GM13977 (cell line): ENCODE data around the gene FBXW8.

Experiments
- DNase-seq: peaks from one replicate; pipeline ENCODE4 v3.0.0; 2012; ENCODE audit warnings: low spot score
- in situ Hi-C: fragments of 300-500 bp; cut with MboI; formaldehyde crosslinking; loops from one replicate; pipeline ENCODE4 v1.12.0; 2022; ENCODE audit warnings: low sequenced_read_pairs, low pct_unique_long_range_greater_than_20kb, mixed read lengths, inconsistent platforms; ENCODE audit not compliant: unreplicated experiment
- TF ChIP-seq, protein P1 (sequence below): IDR thresholded peaks from 2 replicates; pipeline ENCODE4 v1.5.1; 2012; ENCODE audit warnings: mild to moderate bottlenecking, control low read depth; ENCODE audit not compliant: insufficient read depth; ENCODE audit errors: extremely low read depth, missing control alignments

FBXW8 gene

GRCh38 chr12:116937640-116938039 is 26.9 kb downstream of the FBXW8 start:
- TF ChIP-seq, protein P1, sequence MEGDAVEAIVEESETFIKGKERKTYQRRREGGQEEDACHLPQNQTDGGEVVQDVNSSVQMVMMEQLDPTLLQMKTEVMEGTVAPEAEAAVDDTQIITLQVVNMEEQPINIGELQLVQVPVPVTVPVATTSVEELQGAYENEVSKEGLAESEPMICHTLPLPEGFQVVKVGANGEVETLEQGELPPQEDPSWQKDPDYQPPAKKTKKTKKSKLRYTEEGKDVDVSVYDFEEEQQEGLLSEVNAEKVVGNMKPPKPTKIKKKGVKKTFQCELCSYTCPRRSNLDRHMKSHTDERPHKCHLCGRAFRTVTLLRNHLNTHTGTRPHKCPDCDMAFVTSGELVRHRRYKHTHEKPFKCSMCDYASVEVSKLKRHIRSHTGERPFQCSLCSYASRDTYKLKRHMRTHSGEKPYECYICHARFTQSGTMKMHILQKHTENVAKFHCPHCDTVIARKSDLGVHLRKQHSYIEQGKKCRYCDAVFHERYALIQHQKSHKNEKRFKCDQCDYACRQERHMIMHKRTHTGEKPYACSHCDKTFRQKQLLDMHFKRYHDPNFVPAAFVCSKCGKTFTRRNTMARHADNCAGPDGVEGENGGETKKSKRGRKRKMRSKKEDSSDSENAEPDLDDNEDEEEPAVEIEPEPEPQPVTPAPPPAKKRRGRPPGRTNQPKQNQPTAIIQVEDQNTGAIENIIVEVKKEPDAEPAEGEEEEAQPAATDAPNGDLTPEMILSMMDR: no peak
- no peak for DNase-seq
- in situ Hi-C loops: no loop called here

DNA sequence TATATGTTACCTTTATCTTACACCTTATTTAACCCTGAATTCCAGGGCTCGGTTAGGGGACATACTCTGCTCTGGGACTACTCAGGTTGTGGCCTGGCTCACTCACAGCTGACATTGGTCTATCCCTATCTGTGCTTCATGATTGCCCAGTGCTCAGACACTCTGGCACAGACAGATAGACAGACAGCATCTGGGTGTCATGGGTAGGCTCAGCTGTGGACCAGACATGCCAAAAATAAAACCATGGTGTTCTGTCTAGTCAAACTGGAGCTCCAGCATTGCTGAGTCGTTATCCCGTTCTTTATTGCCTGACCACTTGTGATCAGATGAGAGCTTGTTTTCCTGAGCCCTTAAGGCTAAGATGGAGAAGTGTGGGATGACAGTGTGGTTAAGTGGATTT is 29.0 kb downstream of the FBXW8 start:
- TF ChIP-seq, protein P1: no peak
- in situ Hi-C loops: no loop called here
- no peak for DNase-seq

DNA sequence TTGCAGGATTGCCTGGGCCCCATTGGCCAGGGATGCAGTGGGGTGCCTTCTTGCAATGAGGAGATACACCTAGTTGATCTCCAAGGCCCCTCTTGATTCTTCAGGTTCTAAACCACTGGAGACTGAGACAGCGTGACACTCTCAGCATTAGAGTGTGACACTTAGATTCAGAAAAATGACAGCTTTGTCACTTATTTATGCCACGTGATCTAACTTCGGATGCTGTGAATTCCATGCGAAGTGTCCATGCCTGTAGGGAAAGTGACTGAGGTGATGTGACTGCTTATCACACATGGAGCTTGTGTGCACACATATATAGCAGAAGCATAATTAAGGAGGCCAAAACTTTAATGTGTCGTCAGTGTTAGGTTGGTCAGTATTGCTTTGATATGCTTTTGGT is 30.4 kb downstream of the FBXW8 start:
- in situ Hi-C loops: no loop called here
- TF ChIP-seq, protein P1: no peak
- no peak for DNase-seq

- no peak for DNase-seq
- in situ Hi-C loops: no loop called here
- TF ChIP-seq, protein P1: no peak
These were observed 32.9 kb downstream of the FBXW8 start for GRCh38 chr12:116943419-116944372.

- TF ChIP-seq, protein P1: no peak
- DNase-seq: no peak
- in situ Hi-C loops: no loop called here
These were observed 35.3 kb downstream of the FBXW8 start for GRCh38 chr12:116945886-116946550.

DNA sequence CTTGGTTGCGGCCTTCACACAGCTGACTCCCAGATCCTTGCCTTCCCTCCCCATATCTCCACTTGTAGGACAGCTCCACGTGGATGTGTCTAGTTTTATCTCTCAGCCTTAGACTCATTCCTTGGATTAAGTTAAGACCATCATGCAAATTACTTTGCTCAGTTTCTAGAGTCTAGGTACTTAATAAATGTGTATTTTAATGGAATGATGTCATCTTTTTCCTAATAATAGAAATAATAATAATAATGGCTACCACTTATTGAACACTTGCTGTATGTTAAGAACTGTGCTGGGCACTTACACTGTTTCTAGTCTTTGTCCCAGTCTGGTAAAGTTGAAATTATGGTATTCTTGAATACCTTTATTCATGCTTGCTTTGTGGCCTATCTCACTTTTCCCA is 37.5 kb downstream of the FBXW8 start:
- no peak for DNase-seq
- in situ Hi-C loops: no loop called here
- TF ChIP-seq, protein P1: no peak
